ENCODE measurements around the gene WASF1. TPM values are rescaled to one million over a fixed set of nuclear protein-coding genes. Genes with fewer than 3 reads are reported as not detected.

The WASF1 gene
- total RNA-seq, 1 donor, result 14.2 TPM

DNA sequence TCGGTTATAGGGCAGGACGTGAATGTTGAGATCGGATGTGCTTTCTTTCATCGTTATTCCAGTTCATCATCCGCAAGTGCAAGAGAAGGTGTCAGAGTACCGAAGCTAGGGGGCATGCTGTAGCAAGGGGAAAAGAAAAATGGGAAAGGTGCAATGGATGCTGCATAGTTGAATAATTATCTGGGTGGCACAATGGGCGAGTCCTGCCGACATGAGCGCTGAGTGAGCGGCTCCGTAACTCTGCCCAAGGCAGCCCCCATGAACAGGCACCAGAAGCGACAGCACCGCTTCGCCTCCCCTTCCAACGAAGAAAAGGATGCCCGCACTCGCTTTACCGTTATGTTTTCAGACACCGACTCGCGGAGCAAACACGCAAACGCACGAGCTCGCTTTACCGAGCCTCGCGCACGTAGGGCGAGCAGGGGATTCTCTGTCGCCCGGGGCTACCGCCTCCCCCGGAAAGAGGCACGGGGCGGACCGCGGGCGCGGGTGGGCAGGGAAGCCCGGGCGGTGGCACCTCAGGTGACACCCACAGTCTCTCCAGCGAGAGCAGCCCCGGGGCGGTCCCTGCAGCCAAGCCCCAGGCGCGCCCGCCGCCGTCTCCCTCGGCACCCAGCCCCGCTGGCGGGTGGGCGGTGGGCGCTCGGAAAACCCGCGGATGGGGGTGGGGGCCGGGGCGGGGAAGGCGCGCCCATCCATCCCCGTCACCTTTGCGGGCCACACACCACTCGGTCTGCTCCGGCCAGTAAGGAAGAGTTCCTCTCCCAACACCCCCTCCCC lies 654 bp downstream of the WASF1 start:
- peak overlapping the region; percentile 84 for H3K4me3 ChIP-seq (ENCODE audit: low read depth, low read length)
- TF ChIP-seq, protein P1, sequence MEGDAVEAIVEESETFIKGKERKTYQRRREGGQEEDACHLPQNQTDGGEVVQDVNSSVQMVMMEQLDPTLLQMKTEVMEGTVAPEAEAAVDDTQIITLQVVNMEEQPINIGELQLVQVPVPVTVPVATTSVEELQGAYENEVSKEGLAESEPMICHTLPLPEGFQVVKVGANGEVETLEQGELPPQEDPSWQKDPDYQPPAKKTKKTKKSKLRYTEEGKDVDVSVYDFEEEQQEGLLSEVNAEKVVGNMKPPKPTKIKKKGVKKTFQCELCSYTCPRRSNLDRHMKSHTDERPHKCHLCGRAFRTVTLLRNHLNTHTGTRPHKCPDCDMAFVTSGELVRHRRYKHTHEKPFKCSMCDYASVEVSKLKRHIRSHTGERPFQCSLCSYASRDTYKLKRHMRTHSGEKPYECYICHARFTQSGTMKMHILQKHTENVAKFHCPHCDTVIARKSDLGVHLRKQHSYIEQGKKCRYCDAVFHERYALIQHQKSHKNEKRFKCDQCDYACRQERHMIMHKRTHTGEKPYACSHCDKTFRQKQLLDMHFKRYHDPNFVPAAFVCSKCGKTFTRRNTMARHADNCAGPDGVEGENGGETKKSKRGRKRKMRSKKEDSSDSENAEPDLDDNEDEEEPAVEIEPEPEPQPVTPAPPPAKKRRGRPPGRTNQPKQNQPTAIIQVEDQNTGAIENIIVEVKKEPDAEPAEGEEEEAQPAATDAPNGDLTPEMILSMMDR (IDR thresholded peaks at IDR 0.05; ENCODE audit: insufficient read depth, low read depth, low read length), result peak; percentile 76
- DNase-seq (ENCODE audit: low read depth), result peak; percentile 68

DNA sequence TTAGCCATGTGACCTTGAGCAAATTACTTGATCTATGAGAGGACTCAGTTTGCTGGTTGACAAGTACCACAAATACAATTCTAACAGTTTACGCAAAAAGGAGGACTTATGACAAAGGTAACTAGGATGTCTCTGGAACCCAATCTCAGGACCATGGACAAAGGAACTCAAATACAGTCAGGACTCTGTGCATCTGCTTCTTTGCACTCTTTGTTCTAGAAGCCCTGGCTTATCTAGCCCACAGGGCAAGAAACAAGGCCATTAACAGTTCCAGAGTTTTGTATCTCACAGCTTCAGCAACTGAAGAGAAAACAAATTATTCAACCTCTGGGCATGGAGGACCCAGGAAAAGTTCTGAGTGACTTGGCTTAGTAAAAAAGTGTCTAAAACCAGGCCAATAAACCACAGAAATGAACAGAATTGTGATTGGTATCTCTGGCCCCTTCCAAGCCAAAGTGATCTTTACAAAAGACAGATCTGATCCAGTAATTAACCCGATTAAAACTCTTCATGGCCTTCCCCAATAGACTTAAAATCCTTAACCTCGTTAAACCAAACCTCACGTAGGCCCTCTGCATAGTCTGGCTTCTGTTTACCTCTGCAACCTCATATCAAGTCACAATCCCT lies 5.9 kb downstream of the WASF1 start:
- no peak for DNase-seq (ENCODE audit: low read depth)
- TF ChIP-seq, protein P1 (IDR thresholded peaks at IDR 0.05; ENCODE audit: insufficient read depth, low read depth, low read length), result no peak
- no peak overlapping the region for H3K4me3 ChIP-seq (ENCODE audit: low read depth, low read length)

DNA sequence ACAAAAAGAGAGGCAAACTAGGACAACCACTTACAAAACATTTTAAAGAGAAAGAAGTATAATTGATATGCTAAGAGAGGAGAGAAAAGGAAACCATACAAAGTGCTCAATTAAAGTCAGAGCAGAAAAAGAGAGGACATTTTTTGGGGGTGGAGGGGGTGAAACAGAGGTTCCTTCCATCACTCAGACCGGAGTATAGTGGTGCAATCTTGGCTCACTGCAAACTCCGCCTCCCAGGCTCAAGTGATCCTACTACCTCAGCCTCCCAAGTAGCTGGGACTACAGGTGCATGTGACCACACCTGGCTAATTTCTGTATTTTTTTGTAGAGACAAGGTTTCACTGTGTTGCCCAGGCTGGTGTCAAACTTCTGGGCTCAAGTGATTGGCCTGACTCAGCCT lies 9.4 kb downstream of the WASF1 start:
- no peak for DNase-seq (ENCODE audit: low read depth)
- TF ChIP-seq, protein P1 (IDR thresholded peaks at IDR 0.05; ENCODE audit: insufficient read depth, low read depth, low read length), result no peak
- no peak overlapping the region for H3K4me3 ChIP-seq (ENCODE audit: low read depth, low read length)

DNA sequence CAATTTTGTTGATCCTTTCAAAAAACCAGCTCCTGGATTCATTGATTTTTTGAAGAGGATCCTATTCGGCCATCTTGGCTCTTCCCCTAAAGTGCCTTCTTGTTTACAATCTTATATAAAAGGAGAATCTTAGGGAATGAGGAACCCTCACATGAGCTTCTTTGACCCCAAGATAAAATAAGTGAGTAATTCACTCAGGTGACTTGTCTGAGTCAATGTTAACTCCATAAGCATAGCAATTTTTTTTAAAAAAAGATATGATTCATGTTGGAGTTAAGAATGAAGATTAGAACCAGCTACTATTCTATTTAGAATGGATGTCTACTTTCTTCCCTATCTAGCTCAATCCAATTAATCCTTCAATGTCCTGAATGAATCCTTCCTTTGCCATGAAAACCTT lies 21.0 kb downstream of the WASF1 start:
- DNase-seq (ENCODE audit: low read depth), result no peak
- H3K4me3 ChIP-seq (ENCODE audit: low read depth, low read length), result no peak overlapping the region
- TF ChIP-seq, protein P1 (IDR thresholded peaks at IDR 0.05; ENCODE audit: insufficient read depth, low read depth, low read length), result no peak

DNA sequence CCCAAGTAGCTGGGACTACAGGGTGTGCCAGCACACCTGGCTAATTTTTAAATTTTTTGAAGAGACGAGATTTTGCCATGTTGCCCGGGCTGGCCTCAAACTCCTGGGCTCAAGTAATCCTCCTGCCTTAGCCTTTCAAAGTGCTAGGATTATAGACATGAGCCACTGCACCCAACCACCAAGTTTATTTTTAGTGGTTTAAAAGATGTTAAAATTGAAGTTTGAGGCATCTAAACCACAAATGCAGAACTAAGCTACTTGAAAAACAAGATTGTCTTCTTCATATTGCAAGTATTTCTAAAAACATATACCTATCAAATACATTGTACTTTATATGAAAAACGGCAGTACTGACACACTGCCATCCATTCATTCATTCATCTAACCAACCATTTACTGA lies 31.6 kb downstream of the WASF1 start:
- no peak for DNase-seq (ENCODE audit: low read depth)
- H3K4me3 ChIP-seq (ENCODE audit: low read depth, low read length), result no peak overlapping the region
- TF ChIP-seq, protein P1 (IDR thresholded peaks at IDR 0.05; ENCODE audit: insufficient read depth, low read depth, low read length), result no peak

DNA sequence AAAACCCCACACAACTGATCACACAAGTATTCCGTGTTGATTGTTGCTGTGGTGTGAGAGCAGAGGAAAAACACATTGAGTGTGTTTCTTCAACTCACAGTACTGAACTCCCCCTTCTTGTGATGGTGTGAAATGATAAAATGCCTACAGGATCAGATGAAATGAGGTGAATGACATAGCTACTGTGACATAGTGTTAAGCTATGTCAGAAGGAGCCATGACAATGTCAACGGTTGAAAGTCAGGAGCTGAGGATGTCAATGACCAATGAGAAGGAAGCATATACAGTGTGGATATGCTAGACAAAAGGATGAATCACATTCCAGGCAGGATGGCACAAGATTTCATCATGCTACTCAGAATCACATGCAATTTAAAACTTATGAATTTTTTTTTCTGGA lies 38.8 kb downstream of the WASF1 start:
- TF ChIP-seq, protein P1 (IDR thresholded peaks at IDR 0.05; ENCODE audit: insufficient read depth, low read depth, low read length), result no peak
- H3K4me3 ChIP-seq (ENCODE audit: low read depth, low read length), result no peak overlapping the region
- DNase-seq (ENCODE audit: low read depth), result peak; percentile 45

Data from fibroblast of villous mesenchyme (primary cell).